H9 (cell line): ENCODE data around the gene RAB4B. TPM values are rescaled to one million over a fixed set of nuclear protein-coding genes. Genes with fewer than 3 reads are reported as not detected.
"Not testable (repeated sequence)": the region's sequence is repeated elsewhere in the genome, so short reads cannot be mapped to it uniquely, and the experiment has no call there.

Experiments
- DNase-seq: peaks from one replicate; pipeline ENCODE4 v3.0.0-alpha.2; 2017
- H2AFZ ChIP-seq: one replicate; pipeline ENCODE4 v1.6.1; 2013; ENCODE audit warnings: mild to moderate bottlenecking, low read length, control low read depth, moderate library complexity
- H2AK5ac ChIP-seq: 2 replicates; pipeline ENCODE4 v1.6.1; 2013; ENCODE audit warnings: low read length, control low read depth, mixed read lengths; ENCODE audit not compliant: insufficient read length
- H2BK120ac ChIP-seq: one replicate; pipeline ENCODE4 v1.6.1; 2013; ENCODE audit warnings: low read depth, mild to moderate bottlenecking, low read length, control low read depth, inconsistent platforms; ENCODE audit not compliant: poor library complexity, severe bottlenecking
- H2BK12ac ChIP-seq: 2 replicates; pipeline ENCODE4 v1.6.1; 2013; ENCODE audit warnings: low read length, control low read depth, mixed read lengths, low read depth; ENCODE audit not compliant: insufficient read length
- H2BK15ac ChIP-seq: 2 replicates; pipeline ENCODE4 v1.6.1; 2013; ENCODE audit warnings: low read depth, low read length, control low read depth
- H2BK20ac ChIP-seq: one replicate; pipeline ENCODE4 v1.6.1; 2013; ENCODE audit warnings: low read depth, mild to moderate bottlenecking, low read length, control low read depth, inconsistent platforms; ENCODE audit not compliant: poor library complexity, severe bottlenecking
- H2BK5ac ChIP-seq: 2 replicates; pipeline ENCODE4 v1.6.1; 2013; ENCODE audit warnings: low read length, control low read depth, mixed read lengths; ENCODE audit not compliant: insufficient read length
- H3K14ac ChIP-seq: 2 replicates; pipeline ENCODE4 v1.6.1; 2013; ENCODE audit warnings: low read length, control low read depth; ENCODE audit not compliant: insufficient read depth
- H3K18ac ChIP-seq: 2 replicates; pipeline ENCODE4 v1.6.1; 2013; ENCODE audit warnings: low read depth, mild to moderate bottlenecking, mixed read lengths, low read length, control low read depth; ENCODE audit not compliant: insufficient read length
- H3K23ac ChIP-seq: 2 replicates; pipeline ENCODE4 v1.6.1; 2013; ENCODE audit warnings: low read length, control low read depth, mixed read lengths, low read depth; ENCODE audit not compliant: insufficient read length
- H3K23me2 ChIP-seq: 2 replicates; pipeline ENCODE4 v1.6.1; 2013; ENCODE audit warnings: low read depth, mild to moderate bottlenecking, mixed read lengths, low read length, control low read depth; ENCODE audit not compliant: insufficient read length, poor library complexity, severe bottlenecking
- H3K27ac ChIP-seq: 2 replicates; pipeline ENCODE4 v1.5.1; 2013; ENCODE audit warnings: low read length, control low read depth, mixed read lengths, low read depth; ENCODE audit not compliant: insufficient read length
- H3K27me3 ChIP-seq: 2 replicates; pipeline ENCODE4 v1.6.1; 2013; ENCODE audit warnings: low read length, control low read depth, inconsistent platforms; ENCODE audit not compliant: insufficient read depth
- H3K4ac ChIP-seq: 2 replicates; pipeline ENCODE4 v1.6.1; 2013; ENCODE audit warnings: low read depth, mild to moderate bottlenecking, control low read depth, inconsistent platforms, low read length, moderate library complexity
- H3K4me1 ChIP-seq: 2 replicates; pipeline ENCODE4 v1.6.1; 2013; ENCODE audit warnings: low read length, control low read depth, inconsistent platforms; ENCODE audit not compliant: insufficient read depth
- H3K4me2 ChIP-seq: 2 replicates; pipeline ENCODE4 v1.6.1; 2013; ENCODE audit warnings: low read length, control low read depth, mixed read lengths; ENCODE audit not compliant: insufficient read length, insufficient read depth
- H3K56ac ChIP-seq: 2 replicates; pipeline ENCODE4 v1.6.1; 2013; ENCODE audit warnings: low read depth, mild to moderate bottlenecking, mixed read lengths, low read length, control low read depth; ENCODE audit not compliant: insufficient read length
- H3K79me1 ChIP-seq: 2 replicates; pipeline ENCODE4 v1.6.1; 2013; ENCODE audit warnings: low read depth, mild to moderate bottlenecking, moderate library complexity, low read length, control low read depth, inconsistent platforms; ENCODE audit not compliant: insufficient read depth, poor library complexity, severe bottlenecking
- H3K79me2 ChIP-seq: 2 replicates; pipeline ENCODE4 v1.6.1; 2013; ENCODE audit warnings: low read length, control low read depth, inconsistent platforms; ENCODE audit not compliant: insufficient read depth
- H3K9ac ChIP-seq: 2 replicates; pipeline ENCODE4 v1.6.1; 2013; ENCODE audit warnings: low read length, control low read depth, mixed read lengths; ENCODE audit not compliant: insufficient read length; ENCODE audit errors: extremely low read depth
- H3K9me3 ChIP-seq: one replicate; pipeline ENCODE4 v1.6.1; 2013; ENCODE audit warnings: low read depth, low read length, inconsistent platforms; ENCODE audit not compliant: control insufficient read depth
- H3T11ph ChIP-seq: one replicate; pipeline ENCODE4 v1.6.1; 2013; ENCODE audit warnings: mild to moderate bottlenecking, low read length, control low read depth, inconsistent platforms
- H4K20me1 ChIP-seq: one replicate; pipeline ENCODE4 v1.6.1; 2013; ENCODE audit not compliant: control insufficient read depth, insufficient read length, insufficient read depth
- H4K5ac ChIP-seq: 2 replicates; pipeline ENCODE4 v1.6.1; 2013; ENCODE audit warnings: low read depth, mild to moderate bottlenecking, mixed read lengths, low read length, control low read depth; ENCODE audit not compliant: insufficient read length
- H4K8ac ChIP-seq: replicated peaks from 2 replicates; pipeline ENCODE4 v1.6.1; 2013; ENCODE audit warnings: low read length, control low read depth, mixed read lengths, low read depth; ENCODE audit not compliant: insufficient read length
- H4K91ac ChIP-seq: 2 replicates; pipeline ENCODE4 v1.6.1; 2013; ENCODE audit warnings: low read depth, mild to moderate bottlenecking, moderate library complexity, mixed read lengths, low read length, control low read depth; ENCODE audit not compliant: insufficient read length
- H3K27ac Mint-ChIP-seq, 3 experiments: 2 replicates in 2 of 3; 3 replicates in 1 of 3; pipeline ENCODE4 v1.8.0; 2020 to 2021; ENCODE audit warnings: mixed read lengths in 3 of 3, mild to moderate bottlenecking in 1 of 3, moderate library complexity in 1 of 3
- H3K27me3 Mint-ChIP-seq: 2 replicates; pipeline ENCODE4 v1.8.0; 2021; ENCODE audit warnings: low read depth, mild to moderate bottlenecking, moderate library complexity, mixed read lengths
- H3K36me3 Mint-ChIP-seq, 3 experiments: 2 replicates in 2 of 3; 3 replicates in 1 of 3; pipeline ENCODE4 v1.8.0; 2020 to 2021; ENCODE audit warnings: low read depth in 3 of 3, mixed read lengths in 3 of 3; ENCODE audit not compliant: insufficient read depth in 1 of 3
- H3K4me1 Mint-ChIP-seq, 2 experiments: 2 replicates each; pipeline ENCODE4 v1.8.0; 2020; ENCODE audit warnings: mixed read lengths in 2 of 2
- H3K4me3 Mint-ChIP-seq, 2 experiments: 2 replicates in 1 of 2; 3 replicates in 1 of 2; pipeline ENCODE4 v1.8.0; 2020 to 2021; ENCODE audit warnings: mild to moderate bottlenecking in 2 of 2, mixed read lengths in 2 of 2, moderate library complexity in 1 of 2
- H3K9me3 Mint-ChIP-seq, 2 experiments: 2 replicates in 1 of 2; 3 replicates in 1 of 2; pipeline ENCODE4 v1.8.0; 2020; ENCODE audit warnings: mild to moderate bottlenecking in 2 of 2, mixed read lengths in 2 of 2, moderate library complexity in 1 of 2
- CTCF ChIP-seq: fragments of 200-600 bp; sonication (generic); conservative IDR thresholded peaks from 3 replicates; pipeline ENCODE4 v1.8.0; 2021; ENCODE audit warnings: antibody characterized with exemption, mild to moderate bottlenecking
- WGBS: extraction: QIAGEN DNeasy Blood & Tissue Kit; methylation state at CpG from one replicate; pipeline ENCODE4 v1.1.7; 2013; ENCODE audit warnings: missing lambda C conversion rate, low lambda C conversion rate, mixed read lengths; ENCODE audit not compliant: insufficient read length; ENCODE audit errors: extremely low coverage; 5-methylcytosine and 5-hydroxymethylcytosine counted together
- total RNA-seq: library from RNA; stranded (reverse); gene quantifications from 2 replicates; pipeline ENCODE4 v1.2.1, GENCODE V29; 2021

Gene RAB4B
- total RNA-seq, 1 experiment from 2014 or later: 26.8 TPM

- H3K9ac ChIP-seq: no peak overlapping the region
- no peak overlapping the region for H3K4me3 Mint-ChIP-seq
- WGBS: no CpG with 5 or more reads among the region's 14 CpGs
These were observed 5.7 kb downstream of the RAB4B start for GRCh38 chr19:40783711-40784110.

GRCh38 chr19:40784146-40784545, 6.1 kb downstream of the RAB4B start:
- not testable (repeated sequence) for H3K18ac ChIP-seq, H2BK120ac ChIP-seq, H3K4me2 ChIP-seq, H4K20me1 ChIP-seq, H2AK5ac ChIP-seq, H2BK20ac ChIP-seq, H3K56ac ChIP-seq, H2BK5ac ChIP-seq, H3K79me2 ChIP-seq, H3K4me3 Mint-ChIP-seq, H3K23me2 ChIP-seq, H3K27ac Mint-ChIP-seq, H2BK15ac ChIP-seq, H4K5ac ChIP-seq, DNase-seq, H3K27ac ChIP-seq, H3K9ac ChIP-seq, H3K14ac ChIP-seq, H3K27me3 Mint-ChIP-seq, H3K9me3 ChIP-seq, H3K23ac ChIP-seq, H3K4me1 ChIP-seq, H2BK12ac ChIP-seq, H3K4ac ChIP-seq, H3K9me3 Mint-ChIP-seq, H3K79me1 ChIP-seq, H3K27me3 ChIP-seq, H4K8ac ChIP-seq, H4K91ac ChIP-seq, H2AFZ ChIP-seq, H3T11ph ChIP-seq
- no CpG with 5 or more reads among the region's 2 CpGs for whole genome bisulfite sequencing
- H3K36me3 Mint-ChIP-seq: peaks cover 2 to 16% (median 11%) of the 10 kb centered on the region in 3 experiments; a peak in 6 of 7 replicates
- H3K4me1 Mint-ChIP-seq: peaks cover 12 to 13% of the 10 kb centered on the region in 2 experiments; a peak in 3 of 4 replicates

More at GRCh38 chr19:40783711-40784110, 5.7 kb downstream of the RAB4B start:
- no peaks in the 10 kb centered on the region for H4K20me1 ChIP-seq
- H2BK120ac ChIP-seq: no peak overlapping the region
- H3K56ac ChIP-seq: no peak overlapping the region
- no peaks in the 10 kb centered on the region for H3K23me2 ChIP-seq
- no peak overlapping the region for H4K91ac ChIP-seq
- H4K5ac ChIP-seq: no peak overlapping the region
- no peaks in the 10 kb centered on the region for H3K27me3 ChIP-seq
- no peaks in the 10 kb centered on the region for H3K9me3 ChIP-seq
- no peak overlapping the region for H2AFZ ChIP-seq
- H3K79me2 ChIP-seq: no peaks in the 10 kb centered on the region
- H3K14ac ChIP-seq: no peak overlapping the region
- H3T11ph ChIP-seq: no peak overlapping the region
- no peak overlapping the region for H3K4me2 ChIP-seq
- no peak overlapping the region for H3K23ac ChIP-seq
- no peak for TF ChIP-seq CTCF
- Mint-ChIP-seq H3K27ac (no peak overlapping the region), H3K9me3 (no peaks in the 10 kb centered on the region), H3K4me1 (peaks cover 16 to 18% of the 10 kb centered on the region in 2 experiments), H3K27me3 (no peaks in the 10 kb centered on the region), H3K36me3 (peaks cover 2 to 16% (median 11%) of the 10 kb centered on the region in 3 experiments; a peak in 6 of 7 replicates)
- H2BK12ac ChIP-seq: no peak overlapping the region
- H3K4me1 ChIP-seq: no peaks in the 10 kb centered on the region
- H3K18ac ChIP-seq: no peak overlapping the region
- H2AK5ac ChIP-seq: no peak overlapping the region
- no peak overlapping the region for H2BK20ac ChIP-seq
- H4K8ac ChIP-seq: no peak overlapping the region
- H3K4ac ChIP-seq: no peak overlapping the region
- H2BK15ac ChIP-seq: no peak overlapping the region
- H3K27ac ChIP-seq: no peak overlapping the region
- no peak overlapping the region for H2BK5ac ChIP-seq
- DNase-seq: no peak
- H3K79me1 ChIP-seq: no peaks in the 10 kb centered on the region
